NCI-H510A (cell line): ENCODE data around the gene COL4A3.
"Not testable (repeated sequence)": the region's sequence is repeated elsewhere in the genome, so short reads cannot be mapped to it uniquely, and the experiment has no call there.

Experiments
- DNase-seq: peaks from one replicate; lab custom pipeline; 2025; lab: John Stamatoyannopoulos, UW

The COL4A3 gene

GRCh38 chr2:227154986-227155774 lies 9.2 kb upstream of the COL4A3 start:
- no peak for DNase-seq

GRCh38 chr2:227160164-227160563 lies 4.3 kb upstream of the COL4A3 start:
- no peak for DNase-seq

- no peak for DNase-seq
Measured at GRCh38 chr2:227161947-227162346, 2.5 kb upstream of the COL4A3 start.

- DNase-seq, result no peak
Measured at GRCh38 chr2:227163485-227163997, 883 bp upstream of the COL4A3 start.

GRCh38 chr2:227164763-227165291 lies 403 bp downstream of the COL4A3 start:
- peak; percentile 15 for DNase-seq

- not testable (repeated sequence) for DNase-seq
Measured at GRCh38 chr2:227171779-227172178, 7.4 kb downstream of the COL4A3 start.

- no peak for DNase-seq
Measured at GRCh38 chr2:227177592-227178336, 13.3 kb downstream of the COL4A3 start.

GRCh38 chr2:227179988-227180685 lies 15.7 kb downstream of the COL4A3 start:
- no peak for DNase-seq

GRCh38 chr2:227180770-227181169 lies 16.3 kb downstream of the COL4A3 start:
- no peak for DNase-seq

- DNase-seq, result no peak
Measured at GRCh38 chr2:227182765-227183164, 18.3 kb downstream of the COL4A3 start.

GRCh38 chr2:227183657-227184367 lies 19.4 kb downstream of the COL4A3 start:
- no peak for DNase-seq

- DNase-seq, result no peak
Measured at GRCh38 chr2:227185615-227186232, 21.3 kb downstream of the COL4A3 start.

GRCh38 chr2:227186751-227187150 lies 22.3 kb downstream of the COL4A3 start:
- DNase-seq, result no peak

GRCh38 chr2:227188292-227188691 lies 23.9 kb downstream of the COL4A3 start:
- DNase-seq, result no peak

- DNase-seq, result peak; percentile 21
Measured at GRCh38 chr2:227191367-227191766, 26.9 kb downstream of the COL4A3 start.

GRCh38 chr2:227192491-227192890 lies 28.1 kb downstream of the COL4A3 start:
- no peak for DNase-seq

- DNase-seq, result no peak
Measured at GRCh38 chr2:227194219-227194618, 29.8 kb downstream of the COL4A3 start.

- no peak for DNase-seq
Measured at GRCh38 chr2:227198866-227199265, 34.4 kb downstream of the COL4A3 start.

- no peak for DNase-seq
Measured at GRCh38 chr2:227201771-227202170, 37.3 kb downstream of the COL4A3 start.

- no peak for DNase-seq
Measured at GRCh38 chr2:227204452-227204851, 40.0 kb downstream of the COL4A3 start.

- DNase-seq, result no peak
Measured at GRCh38 chr2:227205701-227206100, 41.3 kb downstream of the COL4A3 start.
